ENCODE data around the gene EXOC1.

- no peak for TF ChIP-seq POLR2AphosphoS5 (IDR thresholded peaks at IDR 0.05)
- no peak for TF ChIP-seq POLR2A (IDR thresholded peaks at IDR 0.05)
Observed at GRCh38 chr4:55925241-55925640, 71.8 kb downstream of the EXOC1 start.
